GM20000 (cell line): Measurements from ENCODE around the gene CTNNA3.

Source experiments
- DNase-seq: peaks from one replicate; pipeline ENCODE4 v3.0.0; 2012; ENCODE audit warnings: low spot score
- TF ChIP-seq, protein P1 (sequence below): IDR thresholded peaks from 2 replicates; pipeline ENCODE4 v1.5.1; 2012; ENCODE audit warnings: mild to moderate bottlenecking, control low read depth; ENCODE audit errors: extremely low read depth, missing control alignments

The CTNNA3 gene

DNA sequence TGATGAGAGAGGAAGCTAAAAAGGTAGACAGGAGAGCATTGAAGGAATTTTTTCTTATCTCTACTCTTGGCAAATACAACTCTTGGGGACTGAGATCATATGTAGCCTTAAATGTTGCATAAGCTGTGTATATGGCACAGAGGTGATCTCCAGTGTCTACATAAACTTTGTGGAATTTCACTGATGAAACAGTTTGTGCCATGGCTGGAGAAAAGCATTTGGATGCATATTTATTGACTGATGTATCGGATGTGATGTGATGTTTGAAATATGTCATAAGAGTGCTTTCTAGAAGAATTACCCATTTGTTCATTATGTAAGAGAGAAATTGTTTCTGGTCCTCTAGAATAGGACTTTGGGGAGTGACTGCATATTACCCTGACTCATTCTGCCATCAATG, 1015.1 kb downstream of the CTNNA3 start:
- TF ChIP-seq, protein P1, sequence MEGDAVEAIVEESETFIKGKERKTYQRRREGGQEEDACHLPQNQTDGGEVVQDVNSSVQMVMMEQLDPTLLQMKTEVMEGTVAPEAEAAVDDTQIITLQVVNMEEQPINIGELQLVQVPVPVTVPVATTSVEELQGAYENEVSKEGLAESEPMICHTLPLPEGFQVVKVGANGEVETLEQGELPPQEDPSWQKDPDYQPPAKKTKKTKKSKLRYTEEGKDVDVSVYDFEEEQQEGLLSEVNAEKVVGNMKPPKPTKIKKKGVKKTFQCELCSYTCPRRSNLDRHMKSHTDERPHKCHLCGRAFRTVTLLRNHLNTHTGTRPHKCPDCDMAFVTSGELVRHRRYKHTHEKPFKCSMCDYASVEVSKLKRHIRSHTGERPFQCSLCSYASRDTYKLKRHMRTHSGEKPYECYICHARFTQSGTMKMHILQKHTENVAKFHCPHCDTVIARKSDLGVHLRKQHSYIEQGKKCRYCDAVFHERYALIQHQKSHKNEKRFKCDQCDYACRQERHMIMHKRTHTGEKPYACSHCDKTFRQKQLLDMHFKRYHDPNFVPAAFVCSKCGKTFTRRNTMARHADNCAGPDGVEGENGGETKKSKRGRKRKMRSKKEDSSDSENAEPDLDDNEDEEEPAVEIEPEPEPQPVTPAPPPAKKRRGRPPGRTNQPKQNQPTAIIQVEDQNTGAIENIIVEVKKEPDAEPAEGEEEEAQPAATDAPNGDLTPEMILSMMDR, result no peak
- no peak for DNase-seq

DNA sequence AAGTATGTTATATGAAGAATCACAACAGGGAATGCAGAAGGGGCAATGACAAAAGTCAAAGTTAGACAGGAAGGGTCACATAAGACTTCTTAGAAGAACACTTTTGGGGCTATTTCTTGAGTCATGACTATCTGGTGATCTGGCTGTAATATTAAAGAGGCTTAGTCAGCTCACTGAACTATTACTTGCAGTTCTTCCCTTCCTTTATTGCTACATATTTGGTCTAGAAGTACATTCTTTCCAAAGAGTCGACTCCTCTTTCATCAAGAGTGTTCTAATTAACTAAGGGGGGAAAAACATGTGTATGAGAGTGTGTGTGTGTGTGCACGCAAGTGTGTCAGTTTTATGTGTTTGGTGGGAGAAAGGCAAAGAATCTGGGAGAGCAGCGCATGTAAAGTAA, 1017.5 kb downstream of the CTNNA3 start:
- DNase-seq, result no peak
- TF ChIP-seq, protein P1, result no peak

DNA sequence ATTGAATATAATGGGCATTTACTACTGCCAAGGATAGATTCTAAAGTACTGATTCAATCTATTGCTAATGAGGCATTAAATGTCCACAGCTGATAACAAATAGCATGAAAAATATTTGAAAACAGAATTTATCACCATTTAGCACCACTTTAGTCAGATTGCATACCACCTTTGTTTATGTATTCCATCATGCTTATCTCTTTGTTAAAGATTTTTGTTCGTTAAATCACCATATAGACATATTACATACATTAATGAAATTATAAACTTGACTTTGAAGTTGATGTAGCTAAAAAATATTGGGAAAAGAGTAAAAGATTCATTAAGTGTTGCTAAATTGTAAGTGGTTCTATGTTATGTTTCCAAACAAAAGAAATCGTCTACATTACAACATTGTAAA, 1022.9 kb downstream of the CTNNA3 start:
- TF ChIP-seq, protein P1, result no peak
- no peak for DNase-seq

DNA sequence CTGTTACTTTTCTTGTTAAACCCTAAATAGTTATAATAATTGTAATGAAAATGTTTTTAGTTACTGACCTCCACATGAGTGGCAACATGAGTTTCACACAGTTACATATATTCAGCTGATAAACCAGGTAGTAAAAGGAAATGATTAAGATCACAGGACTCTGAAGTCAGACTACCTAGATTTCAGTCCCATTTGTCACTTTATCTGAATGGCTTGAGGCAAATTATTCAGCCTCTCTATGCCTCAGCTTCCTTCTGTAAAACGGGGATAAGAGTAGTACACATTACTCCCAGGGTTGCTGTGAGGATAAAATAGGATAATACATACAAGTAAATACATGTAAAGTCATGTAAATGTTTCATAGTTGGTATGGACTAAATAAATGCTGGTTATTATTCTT, 1024.4 kb downstream of the CTNNA3 start:
- no peak for DNase-seq
- TF ChIP-seq, protein P1, result no peak

DNA sequence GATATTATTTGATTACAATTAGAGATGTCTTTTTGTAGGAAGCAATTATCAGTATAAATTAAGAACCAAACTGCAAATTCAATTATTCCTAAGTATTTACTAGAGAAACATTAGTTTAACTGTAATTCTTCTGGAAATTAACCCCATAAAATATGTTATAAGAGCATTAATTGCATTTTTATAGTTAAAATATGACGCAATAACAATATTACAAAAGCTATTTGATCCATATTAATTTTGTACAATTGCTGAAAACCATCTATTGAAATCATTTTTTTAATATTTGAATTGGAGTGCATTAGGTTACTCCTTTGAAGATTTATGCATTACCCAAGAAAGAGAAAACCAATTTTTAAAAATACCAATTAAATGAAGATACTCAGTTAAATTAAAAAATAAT, 1024.9 kb downstream of the CTNNA3 start:
- TF ChIP-seq, protein P1, result no peak

DNA sequence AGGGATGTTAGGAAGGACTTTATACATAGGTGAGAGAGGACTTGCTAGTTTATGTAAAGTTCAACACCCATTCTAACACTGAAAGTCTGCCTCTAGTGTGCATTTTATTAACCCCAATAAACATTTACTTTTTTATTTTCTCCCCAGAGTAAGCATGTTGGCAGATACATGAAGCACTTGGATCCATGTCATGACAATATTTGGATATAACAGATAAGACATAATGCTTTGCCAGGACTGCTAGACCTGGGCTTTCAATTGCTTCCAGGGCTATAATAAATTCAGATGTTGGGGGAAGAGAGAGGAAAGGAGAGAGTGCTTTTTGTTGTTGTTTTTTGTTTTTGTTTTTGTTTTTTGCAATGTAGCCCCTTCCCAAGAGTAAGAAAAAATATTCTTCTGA, 1039.5 kb downstream of the CTNNA3 start:
- DNase-seq, result no peak
- TF ChIP-seq, protein P1, result no peak

More for the DNA sequence above, 1024.9 kb downstream of the CTNNA3 start:
- DNase-seq, result no peak

DNA sequence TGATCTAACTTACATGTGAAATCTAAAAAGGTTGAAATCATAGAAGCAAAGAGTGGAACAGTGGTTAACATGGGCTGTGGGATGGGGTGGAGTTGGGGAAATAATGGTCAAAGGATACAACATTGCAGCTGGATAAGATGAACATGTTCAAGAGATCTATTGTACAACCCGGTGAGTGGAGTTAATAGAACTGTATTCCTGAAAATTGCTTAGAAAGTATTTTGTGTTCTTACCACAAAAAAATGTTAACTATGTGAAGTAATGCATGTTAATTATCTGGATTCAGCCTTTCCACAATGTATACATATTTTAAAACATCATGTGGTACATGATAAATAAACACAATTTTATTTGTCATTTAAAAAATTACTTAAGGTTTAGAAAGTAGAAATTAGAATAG, 1041.1 kb downstream of the CTNNA3 start:
- TF ChIP-seq, protein P1, result no peak
- DNase-seq, result no peak
